Lower leg skin (tissue), 4 donors: Measurements from ENCODE around the gene DNMT3A. TPM values are rescaled to one million over a fixed set of nuclear protein-coding genes. Genes with fewer than 3 reads are reported as not detected.

ENCODE experiments used
- DNase-seq, 2 donors: peaks; one replicate each; pipeline ENCODE4 v3.0.0-alpha.2; 2019; ENCODE audit warnings: low spot score in 2 of 2
- H3K4me3 ChIP-seq: fragments of 200-600 bp; sonication (generic); 2 replicates; pipeline ENCODE4 v1.5.1; 2017; ENCODE audit warnings: mild to moderate bottlenecking, low read depth; ENCODE audit not compliant: poor library complexity, severe bottlenecking
- POLR2A ChIP-seq, 2 donors: fragments of 450-650 bp; IDR thresholded peaks; one replicate each; pipeline ENCODE4 v1.6.1; 2016 to 2017; ENCODE audit warnings: antibody characterized with exemption in 2 of 2, mild to moderate bottlenecking in 1 of 2, moderate library complexity in 1 of 2
- WGBS, 2 donors: methylation state at CpG; one replicate each; pipeline ENCODE4 v1.1.5; 2018; 5-methylcytosine and 5-hydroxymethylcytosine counted together
- intact Hi-C: fragments of 100-400 bp; cut with DNase I; formaldehyde crosslinking; loops from one replicate; pipeline ENCODE4 v1.15.0; 2023; ENCODE audit warnings: low total_unique reads
- total RNA-seq, 4 donors: library from RNA; depleted of rRNA; stranded (reverse); fragments of >200 nt; gene quantifications; one replicate each; pipeline ENCODE4 v1.1.0, GENCODE V29; 2016
- TF ChIP-seq, protein P1 (sequence below), 3 donors: fragments of 450-650 bp; IDR thresholded peaks; one replicate each; pipeline ENCODE4 v1.5.1; 2016; ENCODE audit warnings: antibody characterized with exemption in 3 of 3, mild to moderate bottlenecking in 3 of 3, moderate library complexity in 2 of 3

The DNMT3A gene
- total RNA-seq, 4 donors from 2014 or later: 4.3 to 7.4 (median 6.9) TPM

DNA sequence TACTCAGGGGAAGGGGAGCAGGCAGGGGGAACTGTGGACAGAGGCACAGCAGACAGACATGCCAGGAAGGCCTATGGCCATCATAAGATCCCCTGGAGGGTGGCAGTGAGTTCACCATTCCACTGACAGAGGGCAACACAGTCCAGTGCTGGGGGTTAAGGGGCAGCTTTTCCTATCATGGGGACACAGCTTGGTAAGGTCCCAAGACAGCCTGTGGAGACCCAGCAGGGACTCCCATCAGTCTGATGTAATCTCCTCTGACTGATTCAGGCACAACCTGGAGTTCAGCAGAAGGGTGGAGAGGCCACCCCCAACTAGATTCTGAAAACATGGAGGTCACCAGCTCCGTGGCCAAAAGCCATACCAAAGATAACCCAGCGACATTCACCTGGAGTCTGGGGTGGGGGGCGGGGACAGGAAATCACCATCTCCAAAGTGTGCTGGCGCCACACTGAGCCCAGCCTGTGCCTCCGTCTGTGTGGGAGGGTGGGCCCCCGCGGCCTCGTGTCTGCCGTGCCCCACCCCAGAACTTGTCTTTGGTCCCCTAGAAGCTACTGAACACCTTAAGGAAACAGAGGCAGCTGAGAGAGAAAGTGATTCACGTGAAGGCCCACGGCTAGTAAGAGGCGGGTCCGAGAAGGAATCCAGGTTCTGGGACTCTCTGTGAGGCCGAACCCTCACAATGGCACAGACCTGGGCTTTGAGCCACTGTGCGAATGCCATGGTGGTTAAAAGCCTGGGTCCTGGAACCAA lies 28.6 kb downstream of the DNMT3A start:
- WGBS, 2 donors: 53 to 80% methylated on average over 14 to 15 of the region's 15 CpGs
- intact Hi-C loops: no loop called here
- TF ChIP-seq, protein P1, sequence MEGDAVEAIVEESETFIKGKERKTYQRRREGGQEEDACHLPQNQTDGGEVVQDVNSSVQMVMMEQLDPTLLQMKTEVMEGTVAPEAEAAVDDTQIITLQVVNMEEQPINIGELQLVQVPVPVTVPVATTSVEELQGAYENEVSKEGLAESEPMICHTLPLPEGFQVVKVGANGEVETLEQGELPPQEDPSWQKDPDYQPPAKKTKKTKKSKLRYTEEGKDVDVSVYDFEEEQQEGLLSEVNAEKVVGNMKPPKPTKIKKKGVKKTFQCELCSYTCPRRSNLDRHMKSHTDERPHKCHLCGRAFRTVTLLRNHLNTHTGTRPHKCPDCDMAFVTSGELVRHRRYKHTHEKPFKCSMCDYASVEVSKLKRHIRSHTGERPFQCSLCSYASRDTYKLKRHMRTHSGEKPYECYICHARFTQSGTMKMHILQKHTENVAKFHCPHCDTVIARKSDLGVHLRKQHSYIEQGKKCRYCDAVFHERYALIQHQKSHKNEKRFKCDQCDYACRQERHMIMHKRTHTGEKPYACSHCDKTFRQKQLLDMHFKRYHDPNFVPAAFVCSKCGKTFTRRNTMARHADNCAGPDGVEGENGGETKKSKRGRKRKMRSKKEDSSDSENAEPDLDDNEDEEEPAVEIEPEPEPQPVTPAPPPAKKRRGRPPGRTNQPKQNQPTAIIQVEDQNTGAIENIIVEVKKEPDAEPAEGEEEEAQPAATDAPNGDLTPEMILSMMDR (IDR thresholded peaks at IDR 0.05): no peak
- no peak for TF ChIP-seq POLR2A (IDR thresholded peaks at IDR 0.05)
- no peak for DNase-seq
- H3K4me3 ChIP-seq: no peak overlapping the region

GRCh38 chr2:25311865-25312575 lies 29.7 kb downstream of the DNMT3A start:
- WGBS, 2 donors: 61 to 76% methylated on average over 20 to 21 of the region's 23 CpGs
- H3K4me3 ChIP-seq: no peak overlapping the region
- TF ChIP-seq POLR2A (IDR thresholded peaks at IDR 0.05): no peak
- TF ChIP-seq, protein P1 (IDR thresholded peaks at IDR 0.05): no peak
- intact Hi-C loops: no loop called here
- DNase-seq: no peak

DNA sequence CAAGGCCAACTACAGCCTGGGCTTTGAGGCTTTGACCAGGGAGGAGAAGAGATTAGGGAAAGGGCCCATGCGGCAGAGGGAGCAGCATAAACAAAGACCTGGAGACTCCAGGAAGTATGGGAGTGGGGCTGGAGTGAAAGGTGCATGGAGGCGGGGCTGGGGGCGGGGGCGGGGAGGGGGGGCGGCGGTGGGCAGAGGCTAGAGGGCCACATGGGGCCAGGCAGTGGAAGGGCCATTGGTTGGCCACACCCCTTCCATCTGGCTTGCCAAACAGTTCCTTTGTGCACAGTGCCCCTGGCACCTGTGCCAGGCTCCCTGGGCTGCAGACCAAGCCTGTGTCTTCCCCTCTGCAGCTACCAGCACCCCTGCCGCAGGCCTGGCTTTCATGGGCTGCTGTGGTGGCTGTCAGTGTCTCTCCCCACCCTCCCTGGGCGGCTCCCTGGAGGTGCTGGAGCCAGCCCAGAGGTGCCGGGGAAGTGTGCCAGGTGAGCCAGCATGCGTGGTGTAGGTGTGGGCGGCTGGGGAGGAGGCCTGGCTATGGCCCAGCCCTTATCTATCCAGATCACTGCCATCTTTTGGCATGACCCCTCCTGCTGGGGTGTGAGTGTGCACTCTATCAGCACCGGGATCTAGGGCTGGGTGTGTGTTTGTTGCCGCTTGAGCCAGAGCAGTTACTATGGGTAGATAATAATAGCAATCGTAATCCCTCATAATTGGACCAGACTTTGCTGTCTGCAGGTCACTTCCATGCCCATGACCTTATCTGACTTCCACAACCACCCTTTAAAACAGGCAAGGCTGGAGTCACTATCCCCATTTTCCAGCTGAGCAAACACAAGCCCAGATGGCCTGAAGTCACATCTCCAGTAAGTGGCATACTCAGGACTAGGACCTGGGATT lies 30.5 kb downstream of the DNMT3A start:
- WGBS, 2 donors: 32 to 38% methylated on average over 12 to 14 of the region's 14 CpGs
- intact Hi-C loops: no loop called here
- no peak overlapping the region for H3K4me3 ChIP-seq
- DNase-seq: peak in 1 of 2 donors; percentile 54
- TF ChIP-seq, protein P1 (IDR thresholded peaks at IDR 0.05): no peak
- TF ChIP-seq POLR2A (IDR thresholded peaks at IDR 0.05): no peak

DNA sequence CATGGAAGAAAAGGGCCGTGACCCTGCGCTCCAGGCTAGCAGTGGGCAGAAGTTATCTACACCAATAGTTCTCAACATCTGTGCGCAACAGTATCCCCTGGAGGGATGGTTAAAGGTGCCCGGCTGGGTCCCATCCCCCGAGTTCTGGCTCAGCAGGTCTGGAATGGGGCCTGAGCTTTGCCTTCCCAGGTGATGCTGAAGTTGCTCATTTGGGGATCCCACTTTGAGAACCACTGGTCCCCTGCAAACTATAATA lies 31.1 kb downstream of the DNMT3A start:
- intact Hi-C loops: no loop called here
- no peak for DNase-seq
- H3K4me3 ChIP-seq: no peak overlapping the region
- TF ChIP-seq, protein P1 (IDR thresholded peaks at IDR 0.05): no peak
- TF ChIP-seq POLR2A (IDR thresholded peaks at IDR 0.05): no peak
- 53 to 65% methylated on average over 5 of the region's 5 CpGs for WGBS, 2 donors

- TF ChIP-seq, protein P1 (IDR thresholded peaks at IDR 0.05): no peak
- TF ChIP-seq POLR2A (IDR thresholded peaks at IDR 0.05): no peak
- no peak for DNase-seq
- no peak overlapping the region for H3K4me3 ChIP-seq
- intact Hi-C loops: no loop called here
- 77% methylated on average over 10 of the region's 10 CpGs for whole genome bisulfite sequencing, 2 donors
These were observed 32.3 kb downstream of the DNMT3A start for GRCh38 chr2:25309402-25309801.
